Activated CD4-positive, alpha-beta memory T cell treated with anti-CD3 and anti-CD28 coated beads, Interleukin-2, amount 10 ng/mL, durations not matched to agents 7 days and 5 days (primary cell): ENCODE measurements around the gene MALT1. TPM values are rescaled to one million over a fixed set of nuclear protein-coding genes. Genes with fewer than 3 reads are reported as not detected.

Experiments used
- CTCF ChIA-PET: fragments of 350-600 bp; sonication (Branson Sonifier 250); formaldehyde crosslinking; loops from one replicate; lab custom pipeline; 2021; ENCODE audit warnings: antibody characterized with exemption, inconsistent platforms; lab: Charles Lee
- POLR2A ChIA-PET: fragments of 350-600 bp; sonication (Branson Sonifier 250); formaldehyde crosslinking; loops from one replicate; lab custom pipeline; 2021; ENCODE audit warnings: antibody characterized with exemption; lab: Charles Lee
- DNase-seq: peaks from one replicate; pipeline ENCODE4 v3.0.0-alpha.2; 2020
- H3K27ac Mint-ChIP-seq: one replicate; pipeline ENCODE4 v1.8.0; 2021; ENCODE audit warnings: mild to moderate bottlenecking, mixed read lengths
- H3K27me3 Mint-ChIP-seq: one replicate; pipeline ENCODE4 v1.8.0; 2021; ENCODE audit warnings: mixed read lengths
- H3K36me3 Mint-ChIP-seq: one replicate; pipeline ENCODE4 v1.8.0; 2021; ENCODE audit warnings: low read depth, mixed read lengths
- H3K4me1 Mint-ChIP-seq: one replicate; pipeline ENCODE4 v1.8.0; 2021; ENCODE audit warnings: mixed read lengths
- H3K4me3 Mint-ChIP-seq: one replicate; pipeline ENCODE4 v1.8.0; 2021; ENCODE audit warnings: mild to moderate bottlenecking, mixed read lengths
- H3K9me3 Mint-ChIP-seq: one replicate; pipeline ENCODE4 v1.8.0; 2021; ENCODE audit warnings: mixed read lengths
- total RNA-seq, 2 experiments: library from RNA; stranded (reverse); gene quantifications; one replicate each; pipeline ENCODE4 v1.2.3, GENCODE V29; 2021

MALT1 gene
- total RNA-seq, 2 experiments from 2014 or later = 41.0 to 43.0 TPM

- DNase-seq = no peak
- peaks cover 2% of the 10 kb centered on the region for H3K9me3 Mint-ChIP-seq
- ChIA-PET POLR2A (interaction anchor here (1.4 to 2.6 kb wide), 2 partner anchors 8 to 24 kb away, joined by 4 to 12 read pairs; partner anchors contain the start of gene MALT1), CTCF (no interaction called here)
- peaks cover 65% of the 10 kb centered on the region for H3K4me1 Mint-ChIP-seq
- H3K36me3 Mint-ChIP-seq = peaks cover 47% of the 10 kb centered on the region
- no peaks in the 10 kb centered on the region for H3K27me3 Mint-ChIP-seq
- no peak overlapping the region for H3K4me3 Mint-ChIP-seq
- no peak overlapping the region for H3K27ac Mint-ChIP-seq
These were observed 23.6 kb downstream of the MALT1 start for GRCh38 chr18:58694720-58695468.

GRCh38 chr18:58695772-58696171 lies 24.5 kb downstream of the MALT1 start:
- Mint-ChIP-seq H3K27ac (peak overlapping the region; percentile 30), H3K27me3 (no peaks in the 10 kb centered on the region), H3K4me1 (peaks cover 60% of the 10 kb centered on the region), H3K9me3 (no peaks in the 10 kb centered on the region), H3K4me3 (no peak overlapping the region), H3K36me3 (peaks cover 38% of the 10 kb centered on the region)
- ChIA-PET CTCF (no interaction called here), POLR2A (interaction anchor here (1.1 to 2.6 kb wide), 3 partner anchors 9 to 37 kb away, joined by 3 to 12 read pairs (median 4); partner anchors contain the start of gene MALT1)
- no peak for DNase-seq

- CTCF ChIA-PET = interaction anchor here (1.8 kb wide), 1 partner anchor 13 kb away, joined by 5 read pairs; no protein-coding TSS in a partner anchor
- no peaks in the 10 kb centered on the region for H3K27me3 Mint-ChIP-seq
- H3K4me1 Mint-ChIP-seq = peaks cover 56% of the 10 kb centered on the region
- DNase-seq = no peak
- peak overlapping the region; percentile 60 for H3K27ac Mint-ChIP-seq
- POLR2A ChIA-PET = interaction anchor here (1.3 to 4.0 kb wide), 2 partner anchors 9 to 26 kb away, joined by 8 to 21 read pairs; partner anchors contain the start of gene MALT1
- H3K9me3 Mint-ChIP-seq = no peaks in the 10 kb centered on the region
- peak overlapping the region; percentile 35 for H3K4me3 Mint-ChIP-seq
- H3K36me3 Mint-ChIP-seq = peaks cover 43% of the 10 kb centered on the region
These were observed 25.9 kb downstream of the MALT1 start for GRCh38 chr18:58697146-58697545.

- Mint-ChIP-seq H3K27me3 (no peaks in the 10 kb centered on the region), H3K27ac (no peak overlapping the region), H3K4me1 (peaks cover 40% of the 10 kb centered on the region), H3K9me3 (no peaks in the 10 kb centered on the region), H3K4me3 (no peak overlapping the region), H3K36me3 (peaks cover 53% of the 10 kb centered on the region)
- DNase-seq = no peak
- POLR2A ChIA-PET = interaction anchor here (1.4 to 4.0 kb wide), 4 partner anchors 9 to 40 kb away, joined by 3 to 21 read pairs (median 6); partner anchors contain the start of gene MALT1
- CTCF ChIA-PET = interaction anchor here (1.2 to 1.8 kb wide), 3 partner anchors 10 to 70 kb away, joined by 3 to 5 read pairs (median 5); no protein-coding TSS in a partner anchor
These were observed 27.5 kb downstream of the MALT1 start for GRCh38 chr18:58698701-58699193.

GRCh38 chr18:58699551-58699950 lies 28.3 kb downstream of the MALT1 start:
- H3K36me3 Mint-ChIP-seq = peaks cover 56% of the 10 kb centered on the region
- POLR2A ChIA-PET = interaction anchor here (1.0 to 4.0 kb wide), 5 partner anchors 10 to 59 kb away, joined by 3 to 21 read pairs (median 4); partner anchors contain the start of gene MALT1
- DNase-seq = no peak

GRCh38 chr18:58700209-58700608 lies 28.9 kb downstream of the MALT1 start:
- ChIA-PET CTCF (interaction anchor here (0.9 kb wide), 1 partner anchor 160 kb away, joined by 3 read pairs; no protein-coding TSS in a partner anchor), POLR2A (interaction anchor here (1.0 to 4.0 kb wide), 4 partner anchors 13 to 58 kb away, joined by 3 to 21 read pairs (median 6); partner anchors contain the start of gene MALT1)
- H3K9me3 Mint-ChIP-seq = no peaks in the 10 kb centered on the region
- no peak overlapping the region for H3K4me3 Mint-ChIP-seq
- H3K4me1 Mint-ChIP-seq = peaks cover 26% of the 10 kb centered on the region
- no peak overlapping the region for H3K27ac Mint-ChIP-seq
- H3K27me3 Mint-ChIP-seq = no peaks in the 10 kb centered on the region
- DNase-seq = no peak
- H3K36me3 Mint-ChIP-seq = peaks cover 56% of the 10 kb centered on the region

More at GRCh38 chr18:58699551-58699950, 28.3 kb downstream of the MALT1 start:
- Mint-ChIP-seq H3K27me3 (no peaks in the 10 kb centered on the region), H3K4me1 (peaks cover 33% of the 10 kb centered on the region), H3K9me3 (no peaks in the 10 kb centered on the region), H3K4me3 (no peak overlapping the region), H3K27ac (no peak overlapping the region)
- CTCF ChIA-PET = interaction anchor here (1.2 kb wide), 1 partner anchor 10 kb away, joined by 3 read pairs; no protein-coding TSS in a partner anchor

- DNase-seq = no peak
- POLR2A ChIA-PET = no interaction called here
- no peak overlapping the region for H3K27ac Mint-ChIP-seq
- H3K27me3 Mint-ChIP-seq = no peaks in the 10 kb centered on the region
- peaks cover 32% of the 10 kb centered on the region for H3K4me1 Mint-ChIP-seq
- no peaks in the 10 kb centered on the region for H3K9me3 Mint-ChIP-seq
- no peak overlapping the region for H3K4me3 Mint-ChIP-seq
- CTCF ChIA-PET = interaction anchor here (0.6 kb wide), 1 partner anchor 41 kb away, joined by 4 read pairs; the partner anchor contains the start of gene MALT1
- peaks cover 32% of the 10 kb centered on the region for H3K36me3 Mint-ChIP-seq
These were observed 41.7 kb downstream of the MALT1 start for GRCh38 chr18:58712930-58713329.

GRCh38 chr18:58714259-58714658 lies 43.0 kb downstream of the MALT1 start:
- H3K27me3 Mint-ChIP-seq = no peaks in the 10 kb centered on the region
- no peaks in the 10 kb centered on the region for H3K9me3 Mint-ChIP-seq
- H3K4me3 Mint-ChIP-seq = no peak overlapping the region
- POLR2A ChIA-PET = no interaction called here
- H3K27ac Mint-ChIP-seq = no peak overlapping the region
- peaks cover 32% of the 10 kb centered on the region for H3K4me1 Mint-ChIP-seq
- H3K36me3 Mint-ChIP-seq = peaks cover 34% of the 10 kb centered on the region
- CTCF ChIA-PET = no interaction called here
- DNase-seq = no peak

- Mint-ChIP-seq H3K27me3 (no peaks in the 10 kb centered on the region), H3K4me3 (no peak overlapping the region), H3K9me3 (no peaks in the 10 kb centered on the region), H3K27ac (no peak overlapping the region), H3K4me1 (peaks cover 32% of the 10 kb centered on the region), H3K36me3 (peaks cover 30% of the 10 kb centered on the region)
- POLR2A ChIA-PET = no interaction called here
- DNase-seq = no peak
- CTCF ChIA-PET = no interaction called here
These were observed 43.6 kb downstream of the MALT1 start for GRCh38 chr18:58714821-58715220.

- DNase-seq = no peak
- ChIA-PET CTCF (interaction anchor here (1.1 to 2.0 kb wide), 2 partner anchors 45 to 186 kb away, joined by 4 to 6 read pairs; partner anchors contain the start of gene MALT1), POLR2A (interaction anchor here (1.8 kb wide), 1 partner anchor 44 kb away, joined by 9 read pairs; the partner anchor contains the start of gene MALT1)
- Mint-ChIP-seq H3K36me3 (peaks cover 33% of the 10 kb centered on the region), H3K9me3 (no peaks in the 10 kb centered on the region), H3K4me3 (no peak overlapping the region), H3K4me1 (peaks cover 32% of the 10 kb centered on the region), H3K27me3 (no peaks in the 10 kb centered on the region), H3K27ac (peak overlapping the region; percentile 56)
These were observed 44.3 kb downstream of the MALT1 start for GRCh38 chr18:58715540-58715939.

GRCh38 chr18:58716060-58716756 lies 44.9 kb downstream of the MALT1 start:
- no peaks in the 10 kb centered on the region for H3K27me3 Mint-ChIP-seq
- POLR2A ChIA-PET = interaction anchor here (1.8 kb wide), 1 partner anchor 45 kb away, joined by 9 read pairs; the partner anchor contains the start of gene MALT1
- H3K27ac Mint-ChIP-seq = peak overlapping the region; percentile 56
- peak overlapping the region; percentile 15 for H3K4me3 Mint-ChIP-seq
- peaks cover 32% of the 10 kb centered on the region for H3K4me1 Mint-ChIP-seq
- peaks cover 35% of the 10 kb centered on the region for H3K36me3 Mint-ChIP-seq
- no peaks in the 10 kb centered on the region for H3K9me3 Mint-ChIP-seq
- DNase-seq = no peak
- CTCF ChIA-PET = interaction anchor here (1.1 to 2.0 kb wide), 2 partner anchors 45 to 186 kb away, joined by 4 to 6 read pairs; partner anchors contain the start of gene MALT1

- no peak for DNase-seq
These were observed 50.4 kb downstream of the MALT1 start for GRCh38 chr18:58721566-58722239.

More at GRCh38 chr18:58721566-58722239, 50.4 kb downstream of the MALT1 start:
- H3K27ac Mint-ChIP-seq = no peak overlapping the region
- POLR2A ChIA-PET = interaction anchor here (1.5 kb wide), 1 partner anchor 17 kb away, joined by 3 read pairs; no protein-coding TSS in a partner anchor
- H3K27me3 Mint-ChIP-seq = no peaks in the 10 kb centered on the region
- no peaks in the 10 kb centered on the region for H3K9me3 Mint-ChIP-seq
- H3K4me1 Mint-ChIP-seq = peaks cover 2% of the 10 kb centered on the region
- H3K4me3 Mint-ChIP-seq = no peak overlapping the region
- H3K36me3 Mint-ChIP-seq = peaks cover 25% of the 10 kb centered on the region
- CTCF ChIA-PET = no interaction called here
